HG03103 (cell line): ENCODE data around the gene ABHD17C.

Experiments
- ATAC-seq: cut with Tn5 transposase; IDR thresholded peaks from one replicate; pipeline ENCODE4 v1.9.1; 2021; ENCODE audit warnings: low read depth; ENCODE audit not compliant: unreplicated experiment

ABHD17C gene

DNA sequence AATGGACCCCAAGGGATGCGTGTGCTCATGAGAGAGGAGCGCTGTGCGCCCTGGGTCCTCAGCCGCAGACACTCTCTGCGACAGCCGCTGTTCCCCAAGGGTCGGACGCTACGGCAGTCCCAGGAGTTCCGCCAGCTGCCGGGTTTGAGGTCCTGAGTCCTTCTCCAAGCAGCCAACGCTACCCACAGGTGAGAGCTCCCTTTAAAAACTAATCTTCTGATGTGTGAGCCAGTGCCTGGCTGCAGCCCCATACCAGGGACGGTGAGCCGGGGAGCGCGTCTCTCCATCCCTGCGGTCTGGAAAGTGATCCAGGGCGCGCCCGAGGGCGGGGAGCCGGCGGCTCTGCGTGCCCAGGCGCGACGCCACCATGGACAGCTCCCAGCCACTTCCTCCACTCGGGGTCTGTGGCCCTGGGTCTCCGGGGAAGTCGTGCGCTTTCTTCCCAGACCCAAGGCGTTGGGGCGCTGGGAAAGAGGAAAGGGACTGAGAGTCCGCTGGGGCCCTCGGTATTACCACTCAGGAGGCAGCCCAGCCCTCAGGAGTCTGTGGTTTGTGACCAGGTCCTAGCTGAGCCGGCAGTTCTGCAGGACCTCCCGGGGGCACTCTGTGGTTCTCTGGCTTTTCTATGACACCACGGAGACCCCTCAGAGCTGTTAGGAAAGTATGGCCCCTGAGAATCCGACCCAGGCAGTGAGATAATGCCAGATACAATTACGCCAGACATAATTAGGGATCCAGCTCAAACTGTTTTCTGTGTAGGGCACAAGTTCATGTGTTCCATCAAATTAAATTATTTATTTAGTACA, 85.5 kb downstream of the ABHD17C start:
- no peak for ATAC-seq

DNA sequence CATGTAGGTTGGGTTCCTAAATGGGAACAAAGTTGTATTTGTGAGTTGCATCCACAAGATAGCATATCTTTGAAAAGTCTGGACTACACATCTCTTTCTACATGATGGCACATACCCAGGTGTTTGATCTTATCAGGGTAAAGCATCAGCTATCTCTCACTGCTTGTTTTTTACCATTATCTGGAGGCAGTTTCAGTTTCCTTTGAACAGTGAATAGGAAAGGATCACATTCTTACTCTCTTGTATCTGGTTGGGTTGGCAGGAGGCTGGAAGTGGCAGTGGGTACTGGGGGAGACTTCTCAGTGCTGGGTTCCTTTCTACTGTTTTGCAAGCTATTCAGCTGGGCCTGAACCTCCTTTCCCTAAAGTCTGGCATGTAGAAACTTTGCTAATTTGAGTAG, 88.2 kb downstream of the ABHD17C start:
- ATAC-seq = no peak

DNA sequence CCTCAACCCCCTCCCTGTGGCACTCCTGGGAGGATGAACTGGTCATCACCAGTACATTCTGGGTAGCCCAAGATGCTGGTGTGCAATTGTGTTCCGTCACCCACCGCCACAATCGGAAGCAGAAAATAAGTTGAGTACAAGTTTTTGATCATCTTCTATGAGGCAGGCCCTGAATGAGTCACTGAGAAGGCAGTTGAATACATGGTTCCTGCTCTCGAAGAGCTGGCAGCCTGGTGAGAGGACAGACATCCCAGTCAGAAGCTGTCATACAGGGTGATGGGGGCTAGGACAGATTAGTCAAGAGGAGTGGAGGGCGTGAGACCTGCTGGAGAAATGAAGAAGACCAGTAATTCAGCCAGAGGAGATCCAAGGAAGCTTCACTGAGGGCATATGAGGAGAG, 90.2 kb downstream of the ABHD17C start:
- ATAC-seq = no peak

DNA sequence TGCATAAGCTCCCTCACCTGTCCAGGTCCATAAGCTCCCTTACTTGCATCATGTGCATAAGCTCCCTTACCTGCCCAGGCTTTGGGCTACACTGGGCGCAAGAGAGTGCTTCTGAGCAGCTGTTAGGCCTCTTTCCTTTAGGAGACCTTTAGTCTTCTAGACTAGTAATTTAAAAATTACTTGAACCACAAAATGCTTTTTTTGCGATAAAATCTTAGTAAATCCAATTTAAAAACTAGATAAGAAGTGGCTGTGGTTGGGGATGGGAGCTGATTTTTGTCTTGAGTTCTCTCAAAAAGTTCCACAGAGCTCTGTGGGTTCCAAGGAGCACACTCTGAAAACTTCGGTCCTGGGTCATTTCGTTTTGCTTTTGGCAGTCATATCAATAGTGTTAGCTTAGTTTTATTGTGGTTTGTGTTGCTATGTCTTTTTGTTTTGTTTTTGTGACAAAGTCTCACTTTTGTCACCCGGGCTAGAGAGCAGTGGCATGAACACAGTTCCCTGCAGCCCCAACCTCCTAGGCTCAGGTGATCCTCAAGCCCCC, 90.8 kb downstream of the ABHD17C start:
- no peak for ATAC-seq

DNA sequence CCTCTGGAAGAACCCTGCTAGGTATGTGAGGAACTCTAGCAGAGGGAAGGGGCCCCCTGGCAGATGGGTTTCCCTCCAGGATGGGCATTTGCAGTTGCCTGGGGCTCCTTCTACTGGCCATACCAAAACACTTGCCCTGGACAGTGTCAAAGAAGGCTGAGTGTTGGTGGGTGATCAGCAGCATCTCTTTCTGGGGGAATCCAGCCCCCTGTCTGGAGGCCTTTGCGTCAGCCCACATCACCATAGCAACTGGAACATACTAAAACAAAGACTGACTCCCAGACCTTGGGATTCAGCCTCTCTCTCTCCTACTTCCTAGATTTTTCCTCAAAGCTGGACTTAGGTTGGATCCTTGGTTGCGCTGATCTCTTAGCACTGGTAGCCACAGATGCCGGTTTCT, 92.2 kb downstream of the ABHD17C start:
- no peak for ATAC-seq

DNA sequence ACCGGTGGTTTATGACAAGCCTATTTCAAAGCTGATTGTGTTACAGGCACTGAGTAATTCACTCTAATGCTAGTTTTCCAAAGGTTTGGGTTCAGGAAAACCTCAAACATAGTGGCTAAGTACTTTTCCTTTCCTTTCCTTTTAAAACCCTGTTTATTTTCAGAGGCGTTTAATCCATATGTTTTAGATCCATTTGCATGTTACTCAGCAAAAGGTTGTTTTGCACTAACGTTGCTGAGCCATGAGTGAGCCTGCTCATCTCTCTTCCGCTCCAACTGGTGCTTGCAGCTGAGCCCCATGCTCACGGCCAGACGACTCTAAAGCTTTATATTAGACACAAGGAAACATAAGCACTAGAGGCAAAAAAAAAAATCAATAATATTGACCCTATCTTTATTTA, 93.4 kb downstream of the ABHD17C start:
- ATAC-seq = no peak

DNA sequence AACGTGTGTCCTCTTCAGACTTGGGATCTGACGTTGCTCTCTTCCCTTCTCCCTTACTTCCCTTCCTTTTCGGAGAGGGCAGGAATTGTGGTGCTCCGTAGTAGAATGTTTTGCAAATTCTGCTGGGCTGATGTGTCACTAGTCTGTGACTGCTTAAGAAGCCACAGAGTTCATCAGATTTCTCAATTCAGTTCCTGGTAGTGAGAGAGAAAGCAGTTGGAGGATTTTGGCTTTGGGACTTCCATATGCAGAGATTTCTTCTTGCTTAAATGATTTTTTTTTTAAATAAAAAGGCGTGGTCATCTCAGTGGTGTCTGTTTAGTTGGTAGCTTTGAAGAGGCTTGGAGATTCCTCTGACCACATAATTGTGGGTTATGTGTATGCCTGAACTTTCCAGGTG, 94.2 kb downstream of the ABHD17C start:
- no peak for ATAC-seq

DNA sequence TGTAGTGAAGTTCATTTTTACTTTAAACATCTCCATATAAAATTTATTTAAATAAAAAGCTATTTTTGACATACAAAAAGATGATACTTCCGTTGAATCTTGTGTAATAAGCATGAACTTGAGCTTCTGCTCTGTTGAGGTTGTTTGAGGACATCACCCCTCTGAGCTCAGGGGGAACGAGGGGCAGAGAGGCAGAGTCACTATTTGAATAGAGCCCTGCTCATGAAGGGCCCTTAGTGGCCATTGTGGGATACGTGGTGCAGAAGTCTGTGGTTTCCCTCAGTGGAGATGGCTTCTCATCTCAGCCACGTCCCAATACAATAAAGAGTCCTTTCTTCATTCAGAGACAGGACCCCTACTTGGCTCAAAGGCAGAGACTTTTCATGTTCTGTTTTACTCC, 94.7 kb downstream of the ABHD17C start:
- no peak for ATAC-seq

DNA sequence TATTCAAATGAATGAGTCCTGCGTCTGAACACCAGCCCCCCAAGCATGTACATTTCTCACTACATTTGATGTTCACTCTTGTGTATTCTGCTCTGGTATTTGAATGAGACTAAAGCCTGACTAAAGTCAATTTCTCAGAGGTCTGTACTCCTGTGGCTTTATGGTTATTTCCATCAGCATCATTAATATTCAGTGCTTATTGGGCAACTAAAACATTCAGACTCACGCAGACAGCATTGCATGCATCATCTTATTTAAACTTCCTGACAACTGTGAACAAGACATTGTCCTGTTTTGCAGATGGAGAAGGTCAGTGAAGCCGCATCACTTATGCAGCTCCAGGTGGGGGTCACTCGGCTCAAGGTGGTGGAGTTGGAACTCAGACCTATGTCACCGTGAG, 95.1 kb downstream of the ABHD17C start:
- ATAC-seq = no peak

DNA sequence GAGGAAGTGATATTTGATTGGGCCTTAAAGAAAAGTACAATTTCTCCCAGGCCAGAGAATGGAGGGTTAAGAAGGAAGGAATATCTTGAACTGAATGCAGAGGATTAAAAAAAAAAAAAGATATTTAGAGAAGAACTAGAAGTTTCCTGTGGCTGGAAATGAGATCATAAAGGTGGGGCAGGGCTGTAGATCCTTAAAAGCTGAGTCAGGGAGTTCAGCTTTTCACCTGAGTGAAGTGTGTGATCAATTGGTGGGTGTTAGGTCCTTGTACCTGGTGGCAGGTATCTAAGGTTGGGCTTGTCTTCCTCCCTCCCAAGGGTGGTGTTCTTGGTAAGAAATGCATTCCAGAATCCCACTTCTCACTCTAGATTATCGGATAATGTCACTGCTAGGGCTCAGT, 95.9 kb downstream of the ABHD17C start:
- no peak for ATAC-seq

DNA sequence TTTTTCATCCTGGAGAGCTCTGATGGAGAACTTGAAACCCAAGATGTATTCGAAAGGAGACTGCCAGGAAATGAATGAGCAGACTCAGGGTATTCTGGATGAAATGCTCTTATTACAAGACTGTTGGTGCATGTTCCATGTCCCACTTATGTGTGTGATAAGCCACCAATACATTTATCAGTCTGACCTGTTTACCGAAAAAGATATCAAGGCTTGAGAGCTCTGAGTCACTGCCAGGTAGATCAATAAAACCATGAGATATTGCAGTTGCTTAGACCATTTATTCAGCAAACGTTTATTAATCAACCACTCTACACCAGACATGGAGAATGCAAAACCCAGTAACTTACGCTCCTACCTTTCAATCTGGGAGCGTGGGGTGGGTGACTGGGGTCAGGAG, 101.3 kb downstream of the ABHD17C start:
- ATAC-seq = no peak

DNA sequence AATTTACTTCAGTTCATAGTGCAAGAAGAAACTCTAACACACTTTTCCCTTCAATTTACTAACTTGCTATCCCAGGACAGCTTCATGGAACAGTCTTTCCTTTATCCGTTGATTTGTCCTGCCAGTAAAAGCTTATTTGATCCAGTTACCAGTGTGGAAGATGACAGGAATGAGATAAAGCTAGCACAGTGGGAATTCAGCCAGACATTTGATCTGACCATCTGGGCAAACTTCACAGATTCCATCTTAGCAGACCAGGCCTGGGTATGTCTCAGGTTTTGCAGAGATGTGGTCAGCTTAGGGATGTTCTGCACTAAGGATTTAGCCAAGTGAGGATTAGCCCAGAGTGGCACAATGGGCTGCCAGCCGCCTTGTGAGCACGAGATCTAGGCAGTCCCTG, 103.8 kb downstream of the ABHD17C start:
- no peak for ATAC-seq

DNA sequence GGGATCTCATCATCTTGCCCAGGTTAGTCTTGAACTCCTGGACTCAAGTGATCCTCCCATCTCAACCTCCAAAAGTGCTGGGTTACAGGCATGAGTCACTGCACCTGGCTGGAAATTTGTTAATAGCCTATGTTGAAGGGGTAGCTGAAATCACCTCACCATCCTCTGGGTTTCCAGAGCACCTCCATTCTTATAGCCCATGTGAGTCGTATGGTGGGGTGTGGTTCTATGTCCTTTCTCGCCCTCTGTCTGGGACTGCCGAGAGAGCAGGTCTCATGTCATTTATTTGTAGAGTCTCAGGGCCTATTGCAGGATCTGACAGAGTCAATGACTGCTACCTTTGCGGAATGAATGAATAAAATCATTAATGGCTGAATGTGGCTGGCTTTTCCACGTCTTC, 105.0 kb downstream of the ABHD17C start:
- ATAC-seq = no peak

DNA sequence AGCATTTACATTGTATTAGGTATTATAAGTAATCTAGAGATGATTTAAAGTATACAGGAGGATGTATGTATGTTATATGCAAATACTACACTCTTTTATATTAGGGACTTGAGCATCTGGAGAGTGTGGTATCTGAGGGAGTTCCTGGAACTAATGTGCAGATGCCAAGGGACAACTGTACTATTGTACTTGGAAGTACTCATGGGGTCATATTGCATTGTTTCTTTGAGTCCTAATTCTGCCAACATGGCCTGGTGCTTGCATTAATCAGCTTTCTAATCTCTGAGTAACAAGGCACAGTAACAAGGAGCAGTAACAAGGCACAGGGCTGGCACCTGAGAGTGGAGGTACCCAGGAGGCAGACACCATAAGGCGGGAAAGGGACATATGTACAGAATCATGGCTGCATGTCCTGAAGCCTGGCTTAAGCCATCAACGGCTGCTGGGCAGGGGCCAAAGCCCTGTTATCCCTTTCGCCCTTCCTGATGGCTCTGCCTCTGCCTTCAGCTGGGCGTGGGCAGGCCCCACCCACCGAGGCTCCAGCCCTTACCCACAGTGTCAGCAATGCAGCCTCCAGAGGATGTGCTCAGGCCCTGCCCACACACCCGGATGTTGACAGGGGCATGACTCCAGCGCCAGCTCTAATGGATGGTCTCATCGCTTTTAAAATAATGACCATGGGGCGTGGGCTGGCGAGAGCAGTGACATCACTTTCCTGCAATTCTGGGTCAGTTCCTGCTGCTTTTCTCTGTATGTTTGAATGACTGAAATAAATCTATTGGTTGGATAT, 107.0 kb downstream of the ABHD17C start:
- ATAC-seq = no peak

DNA sequence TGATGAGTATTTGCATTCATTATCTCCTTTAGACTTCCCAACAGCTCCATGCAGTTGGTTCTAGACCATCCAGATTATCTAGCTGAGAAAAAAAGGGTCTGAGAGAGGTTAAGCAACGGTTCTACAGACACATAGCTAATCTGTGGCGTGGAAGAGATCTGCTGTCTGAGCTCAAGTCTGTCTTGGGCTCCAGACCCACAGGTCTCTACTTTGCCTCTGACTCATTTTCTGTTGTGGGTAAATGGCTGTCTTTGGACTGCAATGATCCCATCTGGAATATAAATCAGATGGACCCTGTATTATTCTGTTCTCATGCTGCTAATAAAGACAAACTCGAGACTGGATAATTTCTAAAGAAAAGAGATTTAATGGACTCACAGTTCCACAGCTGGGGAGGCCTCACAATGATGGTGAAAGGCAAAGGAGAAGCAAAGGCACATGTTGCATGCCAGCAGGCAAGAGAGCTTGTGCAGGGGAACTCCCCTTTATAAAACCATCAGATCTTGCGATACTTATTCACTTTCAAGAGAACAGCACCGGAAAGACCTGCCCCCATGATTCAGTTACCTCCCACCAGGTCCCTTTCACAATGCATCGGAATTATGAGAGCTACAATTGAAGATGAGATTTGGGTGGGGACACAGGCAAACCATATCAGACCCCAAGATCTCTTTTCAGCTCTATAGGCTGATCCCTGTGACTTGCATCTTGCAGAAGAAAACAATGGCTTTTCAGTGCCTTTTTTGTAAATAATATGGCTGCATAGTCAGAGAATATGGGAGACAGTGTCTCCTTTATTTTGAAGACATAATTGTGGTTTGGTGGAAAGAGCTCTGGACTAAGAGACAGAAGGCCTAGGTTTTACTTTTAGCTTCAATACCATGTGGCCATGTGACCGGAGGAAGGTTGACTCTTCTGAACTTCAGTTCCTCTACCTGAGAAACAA, 108.7 kb downstream of the ABHD17C start:
- no peak for ATAC-seq

DNA sequence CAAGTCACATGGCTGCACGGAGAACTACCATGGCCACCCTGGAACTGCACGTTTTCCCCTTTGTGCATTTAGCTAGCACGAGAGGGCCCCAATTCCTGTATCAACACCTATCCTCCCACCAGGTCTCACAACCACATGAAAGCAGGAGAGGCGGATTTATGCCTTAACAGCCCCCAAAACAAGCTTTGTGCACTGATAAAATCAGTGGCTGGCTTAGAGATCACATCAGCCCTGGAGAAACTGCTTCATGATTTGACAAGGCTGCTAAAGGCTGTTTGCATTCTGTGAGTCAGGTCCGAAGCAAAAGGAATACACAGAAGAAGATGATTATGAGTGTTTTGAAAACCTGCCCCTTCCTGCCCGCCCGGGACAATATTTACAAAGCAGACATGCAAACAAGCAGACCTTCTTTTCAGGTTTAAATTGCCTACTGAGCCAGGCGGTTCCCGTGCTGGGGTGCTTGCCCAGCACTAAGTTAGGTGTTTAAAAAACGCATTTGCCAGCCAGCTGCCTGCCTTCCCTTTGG, 109.9 kb downstream of the ABHD17C start:
- no peak for ATAC-seq
